ENCODE data around the gene KCNG2.

The KCNG2 gene

DNA sequence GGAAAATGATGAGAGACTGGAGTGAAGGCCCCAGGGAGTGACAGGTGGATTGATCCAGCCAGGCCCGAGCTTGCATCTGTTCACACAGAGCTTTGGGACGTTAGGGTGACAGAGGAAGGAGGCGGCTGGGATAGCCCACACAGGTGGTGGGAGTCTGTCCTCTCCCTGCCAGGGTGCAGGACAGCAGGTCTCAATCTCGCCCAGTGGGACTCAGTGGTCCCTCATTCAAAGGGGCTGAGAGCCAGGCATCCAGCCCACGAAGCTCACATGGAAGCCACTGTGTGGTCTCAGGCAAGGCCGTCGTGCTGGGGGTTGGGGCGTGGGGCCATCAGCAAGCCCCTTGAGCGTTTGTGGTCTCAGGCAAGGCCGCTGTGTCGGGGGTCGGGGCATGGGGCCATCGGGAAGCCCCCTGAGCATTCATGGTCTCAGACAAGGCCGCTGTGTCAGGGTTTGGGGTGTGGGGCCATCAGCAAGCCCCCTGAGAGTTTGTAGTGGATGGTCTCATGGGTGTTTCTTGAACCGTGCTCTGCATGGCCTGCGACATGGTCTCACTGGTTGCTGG, 8.3 kb downstream of the KCNG2 start:
- no peak for DNase-seq (ENCODE audit: low read depth in 2 of 2)
- no peak for TF ChIP-seq CTCF (IDR thresholded peaks at IDR 0.05; ENCODE audit: low read depth, low read length)

DNA sequence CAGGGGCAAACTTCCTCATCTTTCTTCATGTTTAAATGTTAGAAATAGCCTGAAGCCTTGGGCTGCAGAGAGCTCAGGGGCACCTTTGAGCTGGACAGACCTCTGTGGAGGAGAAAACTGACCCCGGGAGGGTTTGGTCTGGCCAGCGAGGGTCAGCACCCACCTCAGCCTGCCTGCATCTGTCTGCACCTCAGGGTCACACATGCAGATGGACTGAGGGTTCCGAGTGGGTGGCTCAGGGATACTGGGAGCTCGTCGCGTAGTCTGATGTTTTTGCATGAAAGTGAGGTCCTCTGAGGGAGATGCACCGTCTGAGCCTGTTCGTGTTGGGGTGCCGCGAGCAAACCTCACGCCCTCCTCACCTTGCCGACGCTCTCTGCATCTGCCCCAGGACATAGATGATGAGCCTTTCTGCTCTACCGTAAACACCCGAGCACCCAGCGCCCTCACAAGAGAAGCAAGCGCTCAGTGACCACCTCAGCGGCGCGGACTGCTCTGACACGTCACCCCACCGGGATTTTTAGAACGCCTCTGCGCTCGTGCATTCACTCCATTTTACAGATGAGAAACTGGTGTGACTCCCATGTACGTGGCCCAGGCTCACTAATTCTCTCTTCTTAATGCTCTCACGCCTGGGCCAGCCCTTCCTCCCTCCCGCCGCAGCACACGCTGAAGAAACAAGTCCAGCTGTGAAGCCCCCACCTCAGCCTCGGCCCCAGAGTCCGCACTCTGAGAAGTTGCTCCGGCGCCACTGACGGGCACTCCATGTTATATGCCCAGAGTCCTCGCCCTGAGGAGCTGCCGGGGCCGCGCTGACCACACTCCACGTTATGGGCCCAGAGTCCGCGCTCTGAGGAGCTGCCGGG, 9.5 kb downstream of the KCNG2 start:
- H3K4me3 ChIP-seq (replicated peaks in 1 of 2; ENCODE audit: low read depth in 2 of 2, low read length in 2 of 2) = no peak overlapping the region
- no peak for TF ChIP-seq CTCF (IDR thresholded peaks at IDR 0.05; ENCODE audit: low read depth, low read length)
- no peak for DNase-seq (ENCODE audit: low read depth in 2 of 2)

More for the DNA sequence above, 8.3 kb downstream of the KCNG2 start:
- no peak overlapping the region for H3K4me3 ChIP-seq (replicated peaks in 1 of 2; ENCODE audit: low read depth in 2 of 2, low read length in 2 of 2)

DNA sequence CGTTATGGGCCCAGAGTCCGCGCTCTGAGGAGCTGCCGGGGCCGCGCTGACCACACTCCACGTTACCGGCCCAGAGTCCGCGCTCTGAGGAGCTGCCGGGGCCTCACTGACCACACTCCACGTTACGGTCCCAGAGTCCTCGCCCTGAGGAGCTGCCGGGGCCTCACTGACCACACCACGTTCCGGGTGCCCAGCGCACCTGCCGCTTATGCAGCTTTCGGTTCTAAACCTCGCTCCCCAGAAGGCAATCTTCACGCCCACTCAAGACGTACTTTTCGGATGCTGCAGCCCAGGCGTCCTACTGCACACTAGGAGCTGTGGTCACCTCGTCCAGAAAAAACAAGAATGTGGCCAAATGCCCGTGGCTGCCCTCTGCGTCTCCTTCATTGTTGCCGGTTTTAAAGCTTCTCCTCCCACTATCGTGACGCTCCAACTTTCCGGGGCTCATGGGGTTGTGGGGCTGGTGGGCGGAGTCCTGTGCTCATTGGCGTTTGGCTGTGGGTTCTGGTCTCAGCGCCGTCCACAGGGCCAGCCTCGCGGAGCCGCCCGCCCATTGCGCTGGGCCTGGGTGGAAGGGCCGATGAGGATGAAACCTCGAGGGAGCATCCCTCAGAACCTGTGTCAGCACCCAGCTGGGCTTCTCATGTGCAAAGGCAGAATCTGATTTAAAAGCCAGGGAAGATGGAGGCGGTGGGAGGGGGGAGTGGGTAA, 11.9 kb downstream of the KCNG2 start:
- H3K4me3 ChIP-seq (replicated peaks in 1 of 2; ENCODE audit: low read depth in 2 of 2, low read length in 2 of 2) = no peak overlapping the region
- DNase-seq (ENCODE audit: low read depth in 2 of 2) = no peak
- no peak for TF ChIP-seq CTCF (IDR thresholded peaks at IDR 0.05; ENCODE audit: low read depth, low read length)

GRCh38 chr18:79812052-79812451, 14.3 kb downstream of the KCNG2 start:
- H3K4me3 ChIP-seq (replicated peaks in 1 of 2; ENCODE audit: low read depth in 2 of 2, low read length in 2 of 2) = no peak overlapping the region
- TF ChIP-seq CTCF (IDR thresholded peaks at IDR 0.05; ENCODE audit: low read depth, low read length) = no peak
- DNase-seq (ENCODE audit: low read depth in 2 of 2) = no peak

- no peak overlapping the region for H3K4me3 ChIP-seq (replicated peaks in 1 of 2; ENCODE audit: low read depth in 2 of 2, low read length in 2 of 2)
- no peak for TF ChIP-seq CTCF (IDR thresholded peaks at IDR 0.05; ENCODE audit: low read depth, low read length)
- DNase-seq (ENCODE audit: low read depth in 2 of 2) = no peak
These were observed 16.6 kb downstream of the KCNG2 start for GRCh38 chr18:79814373-79814772.

- no peak for DNase-seq (ENCODE audit: low read depth in 2 of 2)
- no peak for TF ChIP-seq CTCF (IDR thresholded peaks at IDR 0.05; ENCODE audit: low read depth, low read length)
- no peak overlapping the region for H3K4me3 ChIP-seq (replicated peaks in 1 of 2; ENCODE audit: low read depth in 2 of 2, low read length in 2 of 2)
These were observed 17.9 kb downstream of the KCNG2 start for GRCh38 chr18:79815657-79816056.

Data from cardiac fibroblast (primary cell).